ENCODE results near the gene LRP6. TPM values are rescaled to one million over a fixed set of nuclear protein-coding genes. Genes with fewer than 3 reads are reported as not detected.

Gene LRP6
- total RNA-seq, 4 donors from 2014 or later: 15.1 to 25.9 (median 22.0) TPM

- DNase-seq (ENCODE audit: low spot score): no peak
- TF ChIP-seq, protein P1, sequence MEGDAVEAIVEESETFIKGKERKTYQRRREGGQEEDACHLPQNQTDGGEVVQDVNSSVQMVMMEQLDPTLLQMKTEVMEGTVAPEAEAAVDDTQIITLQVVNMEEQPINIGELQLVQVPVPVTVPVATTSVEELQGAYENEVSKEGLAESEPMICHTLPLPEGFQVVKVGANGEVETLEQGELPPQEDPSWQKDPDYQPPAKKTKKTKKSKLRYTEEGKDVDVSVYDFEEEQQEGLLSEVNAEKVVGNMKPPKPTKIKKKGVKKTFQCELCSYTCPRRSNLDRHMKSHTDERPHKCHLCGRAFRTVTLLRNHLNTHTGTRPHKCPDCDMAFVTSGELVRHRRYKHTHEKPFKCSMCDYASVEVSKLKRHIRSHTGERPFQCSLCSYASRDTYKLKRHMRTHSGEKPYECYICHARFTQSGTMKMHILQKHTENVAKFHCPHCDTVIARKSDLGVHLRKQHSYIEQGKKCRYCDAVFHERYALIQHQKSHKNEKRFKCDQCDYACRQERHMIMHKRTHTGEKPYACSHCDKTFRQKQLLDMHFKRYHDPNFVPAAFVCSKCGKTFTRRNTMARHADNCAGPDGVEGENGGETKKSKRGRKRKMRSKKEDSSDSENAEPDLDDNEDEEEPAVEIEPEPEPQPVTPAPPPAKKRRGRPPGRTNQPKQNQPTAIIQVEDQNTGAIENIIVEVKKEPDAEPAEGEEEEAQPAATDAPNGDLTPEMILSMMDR (IDR thresholded peaks at IDR 0.05): no peak
- ATAC-seq (ENCODE audit: low FRiP score): no peak
Observed at GRCh38 chr12:12244341-12244740, 22.5 kb downstream of the LRP6 start.

GRCh38 chr12:12240662-12241340 is 26.0 kb downstream of the LRP6 start:
- TF ChIP-seq, protein P1 (IDR thresholded peaks at IDR 0.05): no peak
- ATAC-seq (ENCODE audit: low FRiP score): no peak

DNA sequence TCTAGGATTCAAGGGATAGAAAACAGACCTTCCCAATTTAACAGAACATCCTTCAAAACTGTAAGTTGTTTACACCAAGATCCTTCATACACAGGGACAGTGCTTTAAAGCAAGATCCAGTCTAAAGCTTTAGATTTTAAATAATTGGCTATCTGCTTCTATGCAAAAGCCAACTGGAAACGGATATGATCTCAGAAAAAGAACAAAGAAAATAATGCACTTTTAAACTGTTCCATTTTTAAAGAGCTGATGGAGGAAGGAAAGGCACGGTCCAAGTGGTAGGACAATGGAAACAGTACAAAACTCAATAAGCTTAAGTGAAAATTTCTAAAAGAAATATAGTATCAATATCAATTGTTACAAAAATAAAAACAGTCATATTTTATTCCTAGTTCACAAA is 27.7 kb downstream of the LRP6 start:
- ATAC-seq (ENCODE audit: low FRiP score) (no peak), DNase-seq (ENCODE audit: low spot score) (no peak)
- TF ChIP-seq, protein P1 (IDR thresholded peaks at IDR 0.05): no peak

More at GRCh38 chr12:12240662-12241340, 26.0 kb downstream of the LRP6 start:
- no peak for DNase-seq (ENCODE audit: low spot score)

- no peak for DNase-seq (ENCODE audit: low spot score)
- TF ChIP-seq, protein P1 (IDR thresholded peaks at IDR 0.05): no peak
- no peak for ATAC-seq (ENCODE audit: low FRiP score)
Observed at GRCh38 chr12:12238605-12239004, 28.2 kb downstream of the LRP6 start.

DNA sequence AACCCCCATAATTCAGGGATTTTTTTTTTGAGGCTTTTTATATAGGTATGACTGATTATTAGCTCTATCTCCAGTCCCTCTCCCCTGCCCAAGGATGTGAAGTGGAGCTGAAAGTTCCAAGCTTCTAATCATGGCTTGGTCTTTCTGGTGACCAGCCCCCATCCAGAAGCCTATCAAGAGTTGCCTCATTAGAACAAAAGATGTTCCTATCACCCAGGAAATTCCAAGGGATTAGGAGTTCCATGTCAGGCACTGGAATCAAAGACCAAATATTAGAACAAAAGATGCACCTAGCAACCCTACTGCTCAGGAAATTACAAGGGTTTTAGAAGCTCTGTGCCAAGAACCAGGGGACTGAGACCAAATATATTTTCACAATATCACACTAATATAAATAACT is 29.9 kb downstream of the LRP6 start:
- TF ChIP-seq, protein P1 (IDR thresholded peaks at IDR 0.05): no peak
- ATAC-seq (ENCODE audit: low FRiP score) (no peak), DNase-seq (ENCODE audit: low spot score) (no peak)

DNA sequence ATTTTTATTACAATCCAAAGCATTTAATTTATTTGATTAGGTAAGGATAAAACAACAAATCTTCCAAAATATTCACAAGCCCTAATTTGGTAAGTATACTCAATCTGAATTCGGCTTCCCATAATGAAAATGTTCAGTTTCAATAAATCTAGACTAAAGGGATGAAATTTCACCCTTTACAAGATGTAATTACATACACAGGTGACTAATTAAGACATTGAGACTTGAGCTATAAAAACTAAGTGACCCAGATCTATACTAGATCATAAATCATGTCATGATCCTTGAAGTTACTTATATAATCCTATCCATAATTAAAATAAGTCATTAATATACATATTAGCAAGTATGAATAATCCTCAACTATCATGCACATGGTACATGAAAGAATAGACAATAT is 36.6 kb downstream of the LRP6 start:
- TF ChIP-seq, protein P1 (IDR thresholded peaks at IDR 0.05): no peak
- ATAC-seq (ENCODE audit: low FRiP score): no peak

DNA sequence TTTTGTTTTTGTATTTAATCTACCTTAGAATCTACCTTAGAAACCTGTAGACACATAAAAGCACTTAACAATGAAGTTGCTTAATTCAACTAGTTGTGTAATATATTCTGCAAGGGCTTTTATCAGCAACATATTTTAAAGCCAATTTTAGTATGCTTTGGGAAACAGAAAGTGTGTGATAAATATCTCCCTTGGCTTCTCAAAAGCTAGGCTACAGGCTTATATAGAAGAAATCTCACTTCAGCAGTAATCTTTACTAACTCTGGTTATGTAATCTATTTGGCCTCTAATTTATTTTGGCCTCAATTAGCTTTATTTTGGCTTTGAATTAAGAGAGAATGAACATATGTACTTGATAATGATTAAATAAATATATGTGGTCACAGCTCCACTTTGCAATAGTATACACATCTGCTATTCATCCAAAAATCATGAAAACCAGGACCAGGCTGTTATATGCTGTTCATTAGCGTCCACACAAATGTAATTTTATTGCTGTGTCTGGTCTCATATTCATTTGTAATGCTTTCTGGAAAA is 37.2 kb downstream of the LRP6 start:
- no peak for ATAC-seq (ENCODE audit: low FRiP score)
- TF ChIP-seq, protein P1 (IDR thresholded peaks at IDR 0.05): no peak
- no peak for DNase-seq (ENCODE audit: low spot score)

More for the DNA sequence above, 36.6 kb downstream of the LRP6 start:
- no peak for DNase-seq (ENCODE audit: low spot score)
